Liver (tissue), 9 donors: ENCODE results near the gene TPBG. TPM values are rescaled to one million over a fixed set of nuclear protein-coding genes. Genes with fewer than 3 reads are reported as not detected.
A peak's percentile ranks its signal among the peaks of the same experiment; 100 is the strongest.

ENCODE experiments used
- DNase-seq: peaks from one replicate; pipeline ENCODE4 v3.0.0-alpha.2; 2017; ENCODE audit warnings: low spot score
- H3K27ac ChIP-seq, 2 donors: one replicate each; pipeline ENCODE4 v1.7.0; 2013; ENCODE audit warnings: inconsistent platforms in 2 of 2, low read length in 2 of 2, control low read depth in 1 of 2, low read depth in 1 of 2, mild to moderate bottlenecking in 1 of 2
- H3K27me3 ChIP-seq, 4 donors: one replicate each; pipeline versions ENCODE4 v1.6.1 to v1.7.0; 2013; ENCODE audit warnings: low read length in 3 of 4, inconsistent platforms in 1 of 4, mild to moderate bottlenecking in 1 of 4, moderate library complexity in 1 of 4; ENCODE audit not compliant: control insufficient read depth in 4 of 4, insufficient read depth in 4 of 4
- H3K36me3 ChIP-seq, 4 donors: one replicate each; pipeline versions ENCODE4 v1.6.1 to v1.7.0; 2013; ENCODE audit warnings: low read length in 3 of 4, mild to moderate bottlenecking in 3 of 4, low read depth in 1 of 4, moderate library complexity in 1 of 4; ENCODE audit not compliant: control insufficient read depth in 4 of 4, insufficient read depth in 3 of 4
- H3K4me1 ChIP-seq, 4 donors: one replicate each; pipeline versions ENCODE4 v1.6.1 to v1.7.0; 2013; ENCODE audit warnings: low read length in 3 of 4, mild to moderate bottlenecking in 3 of 4, moderate library complexity in 1 of 4; ENCODE audit not compliant: control insufficient read depth in 4 of 4, insufficient read depth in 4 of 4
- H3K4me3 ChIP-seq, 3 donors: one replicate each; pipeline versions ENCODE4 v1.6.1 to v1.7.0; 2013; ENCODE audit warnings: low read length in 3 of 3, control low read depth in 1 of 3, low read depth in 1 of 3, mild to moderate bottlenecking in 1 of 3
- H3K9ac ChIP-seq, 2 donors: one replicate each; pipeline ENCODE4 v1.7.0; 2013; ENCODE audit warnings: low read length in 2 of 2, mild to moderate bottlenecking in 2 of 2, moderate library complexity in 2 of 2, control low read depth in 1 of 2, low read depth in 1 of 2
- H3K9me3 ChIP-seq, 4 donors: one replicate each; pipeline versions ENCODE4 v1.6.1 to v1.7.0; 2013; ENCODE audit warnings: low read length in 3 of 4; ENCODE audit not compliant: control insufficient read depth in 4 of 4
- CTCF ChIP-seq: fragments of 150-350 bp; IDR thresholded peaks from 2 replicates; pipeline ENCODE4 v1.5.1; 2017; ENCODE audit warnings: improper control_type of control experiment, low read depth, low read length; ENCODE audit not compliant: missing input control
- EGR1 ChIP-seq, 2 donors: IDR thresholded peaks; 2 replicates each; pipeline ENCODE4 v1.6.1; 2016 to 2018; ENCODE audit warnings: antibody characterized with exemption in 2 of 2, low read depth in 2 of 2
- FOXA1 ChIP-seq: IDR thresholded peaks from 2 replicates; pipeline ENCODE4 v1.6.1; 2016; ENCODE audit warnings: antibody characterized with exemption
- GABPA ChIP-seq, 2 donors: IDR thresholded peaks in 1 of 2; conservative IDR thresholded peaks in 1 of 2; 2 replicates each; pipeline ENCODE4 v1.6.1; 2016; ENCODE audit warnings: antibody characterized with exemption in 2 of 2, mild to moderate bottlenecking in 1 of 2, moderate library complexity in 1 of 2
- HNF4G ChIP-seq: IDR thresholded peaks from 2 replicates; pipeline ENCODE4 v1.6.1; 2016; ENCODE audit warnings: antibody characterized with exemption
- JUND ChIP-seq, 2 donors: IDR thresholded peaks; 2 replicates each; pipeline ENCODE4 v1.6.1; 2016; ENCODE audit warnings: antibody characterized with exemption in 2 of 2
- MAX ChIP-seq: IDR thresholded peaks from 2 replicates; pipeline ENCODE4 v1.6.1; 2016; ENCODE audit warnings: antibody characterized with exemption
- NR2F2 ChIP-seq: IDR thresholded peaks from 2 replicates; pipeline ENCODE4 v1.6.1; 2016; ENCODE audit warnings: antibody characterized with exemption
- RAD21 ChIP-seq, 2 donors: IDR thresholded peaks; 2 replicates each; pipeline ENCODE4 v1.6.1; 2016; ENCODE audit warnings: antibody characterized with exemption in 2 of 2, mild to moderate bottlenecking in 2 of 2
- REST ChIP-seq: IDR thresholded peaks from 2 replicates; pipeline ENCODE4 v1.6.1; 2016; ENCODE audit warnings: antibody characterized with exemption, mild to moderate bottlenecking
- RXRA ChIP-seq, 2 donors: IDR thresholded peaks; 2 replicates each; pipeline ENCODE4 v1.6.1; 2017 to 2018; ENCODE audit warnings: antibody characterized with exemption in 2 of 2, mild to moderate bottlenecking in 1 of 2
- SP1 ChIP-seq: IDR thresholded peaks from 2 replicates; pipeline ENCODE4 v1.6.1; 2018; ENCODE audit warnings: antibody characterized with exemption, mild to moderate bottlenecking
- TAF1 ChIP-seq: conservative IDR thresholded peaks from 2 replicates; pipeline ENCODE4 v1.6.1; 2016; ENCODE audit warnings: antibody characterized with exemption, mild to moderate bottlenecking
- WGBS: extraction: QIAGEN DNeasy Blood & Tissue Kit; methylation state at CpG from one replicate; pipeline ENCODE4 v1.1.7; 2013; 5-methylcytosine and 5-hydroxymethylcytosine counted together
- polyA plus RNA-seq, 2 donors: library from polyadenylated mRNA; stranded (reverse) in 1 of 2; unstranded in 1 of 2; fragments of 200-250 nt in 1 of 2; fragments of >200 nt in 1 of 2; fragmentation: Nextera tagmentation in 1 of 2; extraction: Ambion mirVana in 1 of 2; gene quantifications; one replicate each; pipeline versions ENCODE4 v1.2.1 to v1.2.3, GENCODE V29; 2013 to 2015
- total RNA-seq, 2 donors: library from RNA; depleted of rRNA; stranded (reverse); fragments of >200 nt; gene quantifications; one replicate each; pipeline ENCODE4 v1.2.3, GENCODE V29; 2014
- donor health status: healthy.
- donor health status: healthy.
- donor health status: healthy.
- donor health status: healthy.
- donor health status: healthy.

Gene TPBG
- total and polyA plus RNA-seq, 4 donors = 0.37 to 1.3 (median 0.62) TPM

GRCh38 chr6:82362878-82363427 is 664 bp upstream of the TPBG start:
- peaks cover 16 to 24% (median 20%) of the 10 kb centered on the region in 4 donors for H3K4me1 ChIP-seq
- peaks cover 0 to 13% (median 11%) of the 10 kb centered on the region in 4 donors for H3K27me3 ChIP-seq
- H3K36me3 ChIP-seq = no peaks in the 10 kb centered on the region
- 5% methylated on average over 13 of the region's 13 CpGs for WGBS
- H3K4me3 ChIP-seq = peak overlapping the region in 2 of 3 donors; percentile 69 to 70
- no peak overlapping the region for H3K27ac ChIP-seq
- DNase-seq = no peak
- no peak for TF ChIP-seq HNF4G
- H3K9ac ChIP-seq = no peak overlapping the region
- peaks cover 0 to 2% (median 0%) of the 10 kb centered on the region in 4 donors for H3K9me3 ChIP-seq

- Histone ChIP-seq H3K27ac (peak overlapping the region; percentile 41 to 50), H3K4me1 (peaks cover 16 to 24% (median 20%) of the 10 kb centered on the region in 4 donors), H3K4me3 (peak overlapping the region; percentile 54 to 70 (median 69)), H3K9me3 (peaks cover 0 to 2% (median 0%) of the 10 kb centered on the region in 4 donors), H3K9ac (no peak overlapping the region), H3K27me3 (peaks cover 0 to 13% (median 11%) of the 10 kb centered on the region in 4 donors), H3K36me3 (no peaks in the 10 kb centered on the region)
- no peak for DNase-seq
- no peak for TF ChIP-seq HNF4G
- no peak for TF ChIP-seq JUND (IDR thresholded peaks at IDR 0.05)
- TF ChIP-seq NR2F2 = no peak
- TF ChIP-seq CTCF = no peak
- no peak for TF ChIP-seq GABPA (IDR thresholded peaks at IDR 0.05 in 1 of 2, conservative IDR thresholded peaks at IDR 0.05 in 1 of 2)
- no peak for TF ChIP-seq FOXA1
- no peak for TF ChIP-seq RAD21 (IDR thresholded peaks at IDR 0.05)
- no peak for TF ChIP-seq TAF1
- TF ChIP-seq SP1 = no peak
- no peak for TF ChIP-seq REST
- no peak for TF ChIP-seq MAX
- no peak for TF ChIP-seq EGR1 (IDR thresholded peaks at IDR 0.05; ENCODE audit: low read depth in 2 of 2)
- no peak for TF ChIP-seq RXRA (IDR thresholded peaks at IDR 0.05)
- WGBS = 1% methylated on average over 88 of the region's 88 CpGs
Observed at GRCh38 chr6:82364087-82365015, 734 bp downstream of the TPBG start.
